Renal cortical epithelial cell (primary cell): ENCODE data around the gene PTGR3. TPM values are rescaled to one million over a fixed set of nuclear protein-coding genes. Genes with fewer than 3 reads are reported as not detected.

ENCODE experiments used
- DNase-seq: peaks from one replicate; pipeline ENCODE4 v3.0.0-alpha.2; 2011; ENCODE audit warnings: low read depth
- total RNA-seq: library from RNA; depleted of rRNA; stranded (reverse); fragments of >200 nt; gene quantifications from 2 replicates; pipeline ENCODE4 v1.2.3, GENCODE V29; 2014

Gene PTGR3
- total RNA-seq, 1 donor from 2014 or later, result 14.9 TPM

- DNase-seq, result no peak
These were observed 6.7 kb upstream of the PTGR3 start for GRCh38 chr18:75215663-75216062.

- no peak for DNase-seq
These were observed 6.0 kb upstream of the PTGR3 start for GRCh38 chr18:75214766-75215510.

GRCh38 chr18:75214332-75214690, 5.4 kb upstream of the PTGR3 start:
- DNase-seq, result no peak

GRCh38 chr18:75213611-75214331, 4.8 kb upstream of the PTGR3 start:
- DNase-seq, result peak; percentile 44

- no peak for DNase-seq
These were observed 3.8 kb upstream of the PTGR3 start for GRCh38 chr18:75212751-75213090.

- no peak for DNase-seq
These were observed 3.2 kb upstream of the PTGR3 start for GRCh38 chr18:75211953-75212750.

- no peak for DNase-seq
These were observed 2.6 kb upstream of the PTGR3 start for GRCh38 chr18:75211626-75211952.

- DNase-seq, result no peak
These were observed 2.2 kb upstream of the PTGR3 start for GRCh38 chr18:75211002-75211621.

- DNase-seq, result peak; percentile 91
These were observed 1.5 kb upstream of the PTGR3 start, which contains the start of gene TSHZ1 for GRCh38 chr18:75210274-75211001. Gene TSHZ1 (plus strand): TSS chr18:75210797. CDS start chr18:75211877, 1,080 bp downstream.

- DNase-seq, result no peak
These were observed 966 bp upstream of the PTGR3 start for GRCh38 chr18:75209951-75210258.

GRCh38 chr18:75208836-75209128, 157 bp downstream of the PTGR3 start:
- no peak for DNase-seq

GRCh38 chr18:75208155-75208835, 644 bp downstream of the PTGR3 start:
- no peak for DNase-seq

GRCh38 chr18:75207310-75208154, 1.4 kb downstream of the PTGR3 start:
- DNase-seq, result peak; percentile 61

GRCh38 chr18:75206452-75207309, 2.3 kb downstream of the PTGR3 start:
- DNase-seq, result no peak

GRCh38 chr18:75205514-75206132, 3.3 kb downstream of the PTGR3 start:
- DNase-seq, result no peak

- DNase-seq, result no peak
These were observed 4.0 kb downstream of the PTGR3 start for GRCh38 chr18:75204732-75205513.

- DNase-seq, result no peak
These were observed 4.6 kb downstream of the PTGR3 start for GRCh38 chr18:75204269-75204731.
